Panc1 (cell line): ENCODE results near the gene SNX33. TPM values are rescaled to one million over a fixed set of nuclear protein-coding genes. Genes with fewer than 3 reads are reported as not detected.
A peak's percentile ranks its signal among the peaks of the same experiment; 100 is the strongest.
"Not testable (repeated sequence)": the region's sequence is repeated elsewhere in the genome, so short reads cannot be mapped to it uniquely, and the experiment has no call there.

Source experiments
- ATAC-seq: fragments of 200-7000 bp; cut with Tn5 transposase; 2 replicates; pipeline ENCODE4 v1.9.1; 2020; ENCODE audit warnings: mild to moderate bottlenecking, moderate library complexity
- BruUV-seq: library from RNA; stranded (reverse); fragments of 400-500 nt; replicated peaks from 2 replicates; lab custom pipeline; 2021; lab: Mats Ljungman, UMichigan
- CTCF ChIA-PET: fragments of 300-600 bp; sonication (Branson Sonifier 250); formaldehyde crosslinking; loops from one replicate; lab custom pipeline; 2022; ENCODE audit warnings: antibody characterized with exemption; lab: Charles Lee
- POLR2A ChIA-PET: fragments of 300-600 bp; sonication (Branson Sonifier 250); formaldehyde crosslinking; loops from one replicate; lab custom pipeline; 2022; ENCODE audit warnings: antibody characterized with exemption; lab: Charles Lee
- DNase-seq: peaks from one replicate; pipeline ENCODE4 v3.0.0-alpha.2; 2010; ENCODE audit warnings: low read depth, low spot score
- H3K27ac ChIP-seq: 2 replicates; pipeline ENCODE4 v1.5.1; 2011; ENCODE audit warnings: mild to moderate bottlenecking, low read length, inconsistent platforms
- H3K27me3 ChIP-seq: fragments of 200-500 bp; sonication (Bioruptor generic); 2 replicates; pipeline ENCODE4 v1.6.0; 2014; ENCODE audit warnings: low read length, inconsistent platforms; ENCODE audit not compliant: control insufficient read depth, insufficient read depth
- H3K36me3 ChIP-seq: fragments of 200-500 bp; sonication (Bioruptor generic); 2 replicates; pipeline ENCODE4 v1.5.1; 2014; ENCODE audit warnings: inconsistent platforms, mild to moderate bottlenecking, low read length, moderate library complexity; ENCODE audit not compliant: control insufficient read depth, insufficient read depth
- H3K4me1 ChIP-seq: 2 replicates; pipeline ENCODE4 v1.5.1; 2011; ENCODE audit warnings: inconsistent platforms, mild to moderate bottlenecking, low read length, moderate library complexity; ENCODE audit not compliant: control insufficient read depth, insufficient read depth
- H3K4me3 ChIP-seq, 2 experiments: 2 replicates each; pipeline ENCODE4 v1.5.1; 2011 to 2012; ENCODE audit warnings: low read depth in 2 of 2, low read length in 2 of 2, mild to moderate bottlenecking in 2 of 2, inconsistent platforms in 1 of 2, moderate library complexity in 1 of 2
- H3K9me3 ChIP-seq: fragments of 200-500 bp; sonication (Bioruptor generic); 2 replicates; pipeline ENCODE4 v1.5.1; 2014; ENCODE audit warnings: low read depth, mild to moderate bottlenecking, inconsistent platforms, low read length, moderate library complexity; ENCODE audit not compliant: control insufficient read depth, insufficient read depth
- POLR2AphosphoS5 ChIP-seq: IDR thresholded peaks from 2 replicates; pipeline ENCODE4 v1.6.1; 2012; ENCODE audit warnings: mild to moderate bottlenecking, low read depth, low read length, moderate library complexity
- SIN3A ChIP-seq: IDR thresholded peaks from 2 replicates; pipeline ENCODE4 v1.6.1; 2012; ENCODE audit warnings: low read depth, mild to moderate bottlenecking, low read length, moderate library complexity, borderline replicate concordance; ENCODE audit not compliant: insufficient read depth
- TCF7L2 ChIP-seq: IDR thresholded peaks from 2 replicates; pipeline ENCODE4 v1.6.1; 2011; ENCODE audit warnings: mild to moderate bottlenecking, low read depth, low read length, inconsistent platforms
- in situ Hi-C: cut with HindIII; loops from 2 replicates; pipeline ENCODE4 v1.10.0; 2016; ENCODE audit warnings: low sequenced_read_pairs, low pct_unique_long_range_greater_than_20kb
- intact Hi-C: fragments of 100-400 bp; cut with micrococcal nuclease; formaldehyde crosslinking; loops from one replicate; pipeline ENCODE4 v1.10.0; 2022; ENCODE audit not compliant: unreplicated experiment
- total RNA-seq: library from RNA; stranded (reverse); gene quantifications from one replicate; pipeline ENCODE4 v1.2.1, GENCODE V29; 2021; ENCODE audit not compliant: unreplicated experiment
- TF ChIP-seq, protein P1 (sequence below): fragments of 450-650 bp; IDR thresholded peaks from 2 replicates; pipeline ENCODE4 v1.5.1; 2017; ENCODE audit warnings: mild to moderate bottlenecking
- TF ChIP-seq, protein P2 (sequence below), 2 experiments: IDR thresholded peaks; 2 replicates each; pipeline ENCODE4 v1.6.1; 2011 to 2012; ENCODE audit warnings: low read depth in 2 of 2, control low read depth in 1 of 2, low read length in 1 of 2, mild to moderate bottlenecking in 1 of 2, moderate library complexity in 1 of 2; ENCODE audit not compliant: insufficient read depth in 1 of 2

Gene SNX33
- total RNA-seq, 1 experiment from 2014 or later: 17.0 TPM

DNA sequence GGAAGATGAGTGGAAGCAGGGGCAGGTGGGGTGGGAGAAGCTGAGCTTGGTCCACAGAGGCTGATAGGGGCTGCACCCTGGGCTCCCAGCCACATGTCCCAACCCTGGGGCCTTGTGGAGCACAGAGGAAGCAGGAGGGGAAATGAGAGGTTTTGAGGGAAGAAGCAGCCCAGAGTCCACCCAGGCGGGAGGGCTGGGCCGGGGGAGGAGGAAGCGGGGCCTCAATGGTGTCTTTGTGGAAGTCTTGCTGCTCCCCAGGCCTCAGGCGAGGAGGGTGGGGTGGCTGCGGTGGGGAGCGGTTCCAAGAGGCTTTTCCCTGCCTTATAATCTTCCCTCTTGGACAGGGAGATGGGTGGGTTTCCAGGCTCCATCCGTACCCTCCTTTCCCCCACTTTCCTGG lies 51.8 kb downstream of the SNX33 start:
- BruUV-seq, CTCF ChIA-PET: not testable (repeated sequence)

DNA sequence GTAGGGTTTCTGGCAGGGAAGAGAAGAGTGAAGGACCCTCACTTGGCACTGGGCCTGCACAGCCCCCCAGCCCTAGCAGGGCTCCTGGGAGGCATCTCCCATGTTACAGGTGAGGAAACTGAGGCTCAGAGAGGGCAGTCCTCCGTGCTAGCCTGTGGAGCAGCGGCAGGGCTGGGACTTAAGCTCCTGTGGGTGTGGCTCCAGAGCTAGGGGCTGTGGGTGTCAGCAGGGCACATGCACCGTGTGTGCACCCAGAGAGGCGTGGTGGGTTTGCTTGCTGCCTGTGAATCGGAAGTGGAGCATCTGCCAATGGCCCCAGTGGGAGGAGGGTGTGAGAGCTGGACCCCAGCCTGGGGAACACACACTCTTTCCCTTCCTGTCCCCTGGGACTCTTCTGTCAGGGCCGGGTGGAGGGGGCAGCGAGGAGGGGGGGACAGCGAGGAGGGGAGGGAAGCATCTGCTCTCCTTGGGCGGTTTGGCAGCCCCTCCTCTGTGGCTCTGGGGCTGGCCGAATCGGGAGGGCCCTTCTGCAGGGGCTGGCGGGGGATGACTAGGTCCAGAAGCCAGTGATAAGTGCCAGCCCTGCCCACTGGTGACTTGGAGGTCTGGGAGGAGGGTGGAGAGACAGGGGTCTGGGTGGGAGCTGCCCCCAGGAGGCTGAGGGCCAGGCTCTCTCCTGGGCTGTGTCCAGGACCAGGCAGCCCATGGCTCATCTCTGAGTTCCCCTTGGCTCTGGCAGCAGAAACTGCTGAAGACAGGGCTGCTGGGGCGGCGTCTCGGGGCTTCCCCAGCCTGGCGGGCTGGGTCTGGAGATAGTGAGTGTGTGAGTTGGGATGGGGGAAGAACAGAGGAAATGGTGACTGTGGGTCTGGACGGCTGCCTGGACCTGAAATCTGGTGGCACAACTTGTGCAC lies 52.5 kb downstream of the SNX33 start:
- intact Hi-C loops, H3K4me3 ChIP-seq, H3K27me3 ChIP-seq, POLR2A ChIA-PET, DNase-seq, in situ Hi-C loops, BruUV-seq, H3K9me3 ChIP-seq, H3K36me3 ChIP-seq, CTCF ChIA-PET, H3K27ac ChIP-seq: not testable (repeated sequence)
- peaks cover 13% of the 10 kb centered on the region for H3K4me1 ChIP-seq
- peak; percentile 57 for ATAC-seq

More for the DNA sequence above, 51.8 kb downstream of the SNX33 start:
- in situ Hi-C loops, H3K9me3 ChIP-seq, intact Hi-C loops, H3K36me3 ChIP-seq, ATAC-seq, H3K27me3 ChIP-seq, H3K27ac ChIP-seq, H3K4me3 ChIP-seq, DNase-seq: not testable (repeated sequence)
- POLR2A ChIA-PET: interaction anchor here (0.6 kb wide), 1 partner anchor 14 kb away, joined by 3 read pairs; no protein-coding TSS in a partner anchor
- H3K4me1 ChIP-seq: peaks cover 20% of the 10 kb centered on the region

DNA sequence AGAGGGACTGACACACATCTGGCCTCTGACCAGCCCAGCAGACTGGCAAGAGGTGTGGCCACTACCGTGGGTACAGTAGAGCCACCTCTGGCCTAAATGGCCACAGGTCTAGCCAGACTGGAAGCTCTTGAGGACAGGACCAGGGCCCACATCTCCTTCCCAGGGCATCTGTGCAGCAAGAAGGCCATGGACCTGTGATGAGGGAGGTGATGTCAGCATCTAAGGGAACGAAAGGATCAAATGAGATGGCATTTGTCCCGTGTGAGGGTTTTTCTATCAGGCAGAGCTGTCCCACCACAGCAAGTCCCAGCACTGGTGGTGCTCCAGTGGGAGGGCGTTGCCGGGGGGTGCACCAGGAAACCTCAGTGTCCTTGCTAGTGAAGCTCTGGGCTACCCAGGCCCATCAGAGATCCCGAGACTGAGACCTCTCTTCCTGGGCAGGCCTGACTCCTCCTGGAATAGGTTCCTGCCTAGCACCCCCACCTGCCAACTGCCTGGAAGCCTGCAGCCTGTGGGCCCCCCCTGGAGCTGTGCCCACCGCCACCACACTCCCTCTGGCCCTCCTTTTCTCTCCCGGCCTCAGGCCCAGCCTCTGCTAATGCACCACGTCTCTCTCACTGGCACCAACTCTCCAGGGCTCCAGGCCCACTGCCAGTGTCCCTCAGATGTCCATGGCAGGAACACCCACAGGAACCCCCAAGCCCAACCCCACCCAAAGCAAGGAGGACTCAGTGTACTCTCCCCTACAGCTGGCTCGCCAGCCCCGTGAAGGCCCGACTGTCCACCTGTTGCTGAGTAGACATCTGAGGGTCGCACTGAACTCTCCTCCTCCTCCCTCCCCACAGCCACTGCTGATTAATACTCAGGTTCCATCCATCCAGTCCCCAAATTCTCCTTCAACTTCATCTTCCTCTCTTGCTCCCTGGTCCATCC lies 53.6 kb downstream of the SNX33 start:
- H3K27me3 ChIP-seq, ATAC-seq, H3K36me3 ChIP-seq, intact Hi-C loops, DNase-seq, H3K9me3 ChIP-seq, CTCF ChIA-PET, H3K4me1 ChIP-seq, BruUV-seq, POLR2A ChIA-PET, H3K4me3 ChIP-seq, H3K27ac ChIP-seq, in situ Hi-C loops: not testable (repeated sequence)

DNA sequence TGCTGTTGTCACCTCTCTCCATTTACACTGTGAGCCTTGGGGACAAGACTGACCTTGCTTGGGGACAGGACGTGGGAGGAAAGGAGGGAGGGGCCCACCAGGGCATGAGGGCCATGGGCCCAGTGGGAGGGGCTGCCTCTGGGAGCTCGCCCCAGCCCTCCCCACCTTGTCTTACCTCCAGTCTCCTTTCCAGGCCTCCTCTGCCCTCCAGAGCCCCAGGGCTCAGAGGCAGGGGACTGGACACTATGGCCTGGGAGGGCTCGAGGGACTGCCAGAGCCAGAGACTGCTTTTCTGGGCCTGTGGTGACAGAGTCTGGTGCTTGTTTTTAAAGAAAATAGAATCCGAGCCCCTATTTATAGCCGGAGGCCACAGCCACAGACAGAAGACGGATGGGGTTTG lies 54.7 kb downstream of the SNX33 start:
- no peak for ATAC-seq

More for the DNA sequence above, 54.7 kb downstream of the SNX33 start:
- POLR2A ChIA-PET: no interaction called here
- TF ChIP-seq, protein P1, sequence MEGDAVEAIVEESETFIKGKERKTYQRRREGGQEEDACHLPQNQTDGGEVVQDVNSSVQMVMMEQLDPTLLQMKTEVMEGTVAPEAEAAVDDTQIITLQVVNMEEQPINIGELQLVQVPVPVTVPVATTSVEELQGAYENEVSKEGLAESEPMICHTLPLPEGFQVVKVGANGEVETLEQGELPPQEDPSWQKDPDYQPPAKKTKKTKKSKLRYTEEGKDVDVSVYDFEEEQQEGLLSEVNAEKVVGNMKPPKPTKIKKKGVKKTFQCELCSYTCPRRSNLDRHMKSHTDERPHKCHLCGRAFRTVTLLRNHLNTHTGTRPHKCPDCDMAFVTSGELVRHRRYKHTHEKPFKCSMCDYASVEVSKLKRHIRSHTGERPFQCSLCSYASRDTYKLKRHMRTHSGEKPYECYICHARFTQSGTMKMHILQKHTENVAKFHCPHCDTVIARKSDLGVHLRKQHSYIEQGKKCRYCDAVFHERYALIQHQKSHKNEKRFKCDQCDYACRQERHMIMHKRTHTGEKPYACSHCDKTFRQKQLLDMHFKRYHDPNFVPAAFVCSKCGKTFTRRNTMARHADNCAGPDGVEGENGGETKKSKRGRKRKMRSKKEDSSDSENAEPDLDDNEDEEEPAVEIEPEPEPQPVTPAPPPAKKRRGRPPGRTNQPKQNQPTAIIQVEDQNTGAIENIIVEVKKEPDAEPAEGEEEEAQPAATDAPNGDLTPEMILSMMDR: no peak
- TF ChIP-seq TCF7L2: no peak
- TF ChIP-seq, protein P2, sequence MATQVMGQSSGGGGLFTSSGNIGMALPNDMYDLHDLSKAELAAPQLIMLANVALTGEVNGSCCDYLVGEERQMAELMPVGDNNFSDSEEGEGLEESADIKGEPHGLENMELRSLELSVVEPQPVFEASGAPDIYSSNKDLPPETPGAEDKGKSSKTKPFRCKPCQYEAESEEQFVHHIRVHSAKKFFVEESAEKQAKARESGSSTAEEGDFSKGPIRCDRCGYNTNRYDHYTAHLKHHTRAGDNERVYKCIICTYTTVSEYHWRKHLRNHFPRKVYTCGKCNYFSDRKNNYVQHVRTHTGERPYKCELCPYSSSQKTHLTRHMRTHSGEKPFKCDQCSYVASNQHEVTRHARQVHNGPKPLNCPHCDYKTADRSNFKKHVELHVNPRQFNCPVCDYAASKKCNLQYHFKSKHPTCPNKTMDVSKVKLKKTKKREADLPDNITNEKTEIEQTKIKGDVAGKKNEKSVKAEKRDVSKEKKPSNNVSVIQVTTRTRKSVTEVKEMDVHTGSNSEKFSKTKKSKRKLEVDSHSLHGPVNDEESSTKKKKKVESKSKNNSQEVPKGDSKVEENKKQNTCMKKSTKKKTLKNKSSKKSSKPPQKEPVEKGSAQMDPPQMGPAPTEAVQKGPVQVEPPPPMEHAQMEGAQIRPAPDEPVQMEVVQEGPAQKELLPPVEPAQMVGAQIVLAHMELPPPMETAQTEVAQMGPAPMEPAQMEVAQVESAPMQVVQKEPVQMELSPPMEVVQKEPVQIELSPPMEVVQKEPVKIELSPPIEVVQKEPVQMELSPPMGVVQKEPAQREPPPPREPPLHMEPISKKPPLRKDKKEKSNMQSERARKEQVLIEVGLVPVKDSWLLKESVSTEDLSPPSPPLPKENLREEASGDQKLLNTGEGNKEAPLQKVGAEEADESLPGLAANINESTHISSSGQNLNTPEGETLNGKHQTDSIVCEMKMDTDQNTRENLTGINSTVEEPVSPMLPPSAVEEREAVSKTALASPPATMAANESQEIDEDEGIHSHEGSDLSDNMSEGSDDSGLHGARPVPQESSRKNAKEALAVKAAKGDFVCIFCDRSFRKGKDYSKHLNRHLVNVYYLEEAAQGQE (IDR thresholded peaks at IDR 0.05; ENCODE audit: insufficient read depth in 1 of 2, low read depth in 2 of 2, low read length in 1 of 2): no peak
- TF ChIP-seq POLR2AphosphoS5: no peak
- no peak for TF ChIP-seq SIN3A
- Histone ChIP-seq H3K27me3 (no peaks in the 10 kb centered on the region), H3K4me3 (no peak overlapping the region), H3K9me3 (no peaks in the 10 kb centered on the region), H3K27ac (no peak overlapping the region), H3K4me1 (no peaks in the 10 kb centered on the region; the same call in 1 of the 2 replicates), H3K36me3 (no peaks in the 10 kb centered on the region)
- BruUV-seq: no TSS peak
- CTCF ChIA-PET: no interaction called here
- intact Hi-C loops: no loop called here
- in situ Hi-C loops: no loop called here
- no peak for DNase-seq
